K562 (cell line): Measurements from ENCODE around the gene ACSL5. TPM values are rescaled to one million over a fixed set of nuclear protein-coding genes. Genes with fewer than 3 reads are reported as not detected.
A peak's percentile ranks its signal among the peaks of the same experiment; 100 is the strongest.

Experiments
- ADNP ChIP-seq: fragments of 200-800 bp; sonication (Bioruptor generic); IDR thresholded peaks from 2 replicates; pipeline ENCODE4 v1.6.1; 2016; ENCODE audit warnings: missing genetic modification characterization, missing compliant biosample characterization
- EGR1 ChIP-seq: fragments of 450-650 bp; conservative IDR thresholded peaks from 2 replicates; pipeline ENCODE4 v1.6.1; 2017; ENCODE audit warnings: mild to moderate bottlenecking
- FUS ChIP-seq: fragments of 200-400 bp; formaldehyde crosslinking; optimal IDR thresholded peaks from 2 replicates; pipeline ENCODE3; 2017; ENCODE audit warnings: low read depth, low read length
- HMBOX1 ChIP-seq: sonication (generic); IDR thresholded peaks from 2 replicates; pipeline ENCODE4 v1.6.1; 2016
- IRF1 ChIP-seq: sonication (generic); formaldehyde crosslinking; IDR thresholded peaks from 2 replicates; pipeline ENCODE4 v1.8.0; 2022; ENCODE audit warnings: missing genetic modification reagents, mild to moderate bottlenecking, borderline replicate concordance
- MBD2 ChIP-seq: sonication (generic); IDR thresholded peaks from 2 replicates; pipeline ENCODE4 v1.6.1; 2016; ENCODE audit warnings: low read depth, borderline replicate concordance
- MGA ChIP-seq: fragments of 450-650 bp; IDR thresholded peaks from 2 replicates; pipeline ENCODE4 v1.6.1; 2016; ENCODE audit warnings: mild to moderate bottlenecking, moderate library complexity
- POLR2AphosphoS5 ChIP-seq: IDR thresholded peaks from 2 replicates; pipeline ENCODE4 v1.6.1; 2011; ENCODE audit warnings: mild to moderate bottlenecking, low read depth, low read length, moderate library complexity; ENCODE audit not compliant: control insufficient read depth, insufficient read depth
- ZBTB12 ChIP-seq: fragments of 250-450 bp; sonication (Bioruptor Pico); IDR thresholded peaks from 2 replicates; pipeline ENCODE4 v1.4.0; 2020
- ZNF217 ChIP-seq: sonication (generic); formaldehyde crosslinking; IDR thresholded peaks from 2 replicates; pipeline ENCODE4 v1.8.0; 2022; ENCODE audit warnings: mild to moderate bottlenecking, missing genetic modification reagents
- polyA plus RNA-seq, 8 experiments: library from polyadenylated mRNA; depleted of rRNA in 4 of 8; stranded (reverse) in 5 of 8; unstranded in 3 of 8; fragments of >200 nt; fragmentation: Nextera tagmentation in 2 of 8; fragmentation: Illumina TruSeq in 1 of 8; extraction: Ambion mirVana in 2 of 8; extraction: Trizol in 1 of 8; gene quantifications; 2 replicates each; pipeline versions ENCODE4 v1.2.1 to v1.2.3, GENCODE V29; 2011 to 2014; ENCODE audit warnings: inconsistent platforms in 1 of 8, missing spikeins in 1 of 8
- total RNA-seq, 7 experiments: library from RNA; depleted of rRNA in 6 of 7; stranded (reverse); fragments of >200 nt in 6 of 7; fragmentation: Illumina TruSeq in 2 of 7; extraction: Trizol in 2 of 7; gene quantifications; 2 replicates each; pipeline versions ENCODE4 v1.2.1 to v1.2.3, GENCODE V29; 2011 to 2021; ENCODE audit warnings: low replicate concordance in 1 of 7
- TF ChIP-seq, protein P1 (sequence below): sonication (generic); formaldehyde crosslinking; IDR thresholded peaks from 2 replicates; pipeline ENCODE4 v1.8.0; 2022; ENCODE audit warnings: mild to moderate bottlenecking, missing genetic modification reagents

The ACSL5 gene
- total and polyA plus RNA-seq, 9 of the 15 experiments (the other 6 are each of a cell fraction or from before 2014, with no cell fraction given) = 0.19 to 1.4 (median 0.55) TPM

DNA sequence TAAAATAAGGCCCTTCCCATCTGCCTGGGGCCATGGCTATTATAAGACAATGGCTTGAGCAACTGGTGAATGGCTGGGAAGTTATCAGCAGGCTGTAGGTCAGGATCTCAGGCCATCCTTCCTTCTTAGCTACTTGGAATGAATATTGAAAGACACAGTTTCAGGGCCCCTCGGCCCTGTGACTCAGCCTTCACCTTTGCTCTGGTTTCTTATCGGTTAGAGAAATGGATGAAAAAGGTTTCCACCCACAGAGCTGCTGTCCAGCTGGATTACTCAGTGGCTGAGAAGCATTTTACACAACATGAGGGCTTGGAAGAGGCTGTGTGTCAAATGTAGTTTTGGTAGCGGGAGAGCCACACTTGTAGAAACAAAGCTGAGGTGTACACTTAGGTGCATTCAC, 9.4 kb downstream of the ACSL5 start (continued):
- TF ChIP-seq, protein P1, sequence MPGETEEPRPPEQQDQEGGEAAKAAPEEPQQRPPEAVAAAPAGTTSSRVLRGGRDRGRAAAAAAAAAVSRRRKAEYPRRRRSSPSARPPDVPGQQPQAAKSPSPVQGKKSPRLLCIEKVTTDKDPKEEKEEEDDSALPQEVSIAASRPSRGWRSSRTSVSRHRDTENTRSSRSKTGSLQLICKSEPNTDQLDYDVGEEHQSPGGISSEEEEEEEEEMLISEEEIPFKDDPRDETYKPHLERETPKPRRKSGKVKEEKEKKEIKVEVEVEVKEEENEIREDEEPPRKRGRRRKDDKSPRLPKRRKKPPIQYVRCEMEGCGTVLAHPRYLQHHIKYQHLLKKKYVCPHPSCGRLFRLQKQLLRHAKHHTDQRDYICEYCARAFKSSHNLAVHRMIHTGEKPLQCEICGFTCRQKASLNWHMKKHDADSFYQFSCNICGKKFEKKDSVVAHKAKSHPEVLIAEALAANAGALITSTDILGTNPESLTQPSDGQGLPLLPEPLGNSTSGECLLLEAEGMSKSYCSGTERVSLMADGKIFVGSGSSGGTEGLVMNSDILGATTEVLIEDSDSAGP (CRISPR knock-in tag) = no peak
- TF ChIP-seq MBD2 (no peak), MGA (no peak), ADNP (no peak), ZNF217 (no peak), HMBOX1 (peak; percentile 65), FUS (no peak), ZBTB12 (no peak), IRF1 (CRISPR knock-in tag) (no peak), EGR1 (peak; percentile 82), POLR2AphosphoS5 (peak; percentile 79)
